Retinal pigment epithelial cell (primary cell): Measurements from ENCODE around the gene CPSF4.

Experiments used
- DNase-seq: peaks from one replicate; pipeline ENCODE4 v3.0.0-alpha.2; 2010; ENCODE audit warnings: low read depth
- H3K4me3 ChIP-seq: 2 replicates; pipeline ENCODE4 v1.5.1; 2011; ENCODE audit warnings: mild to moderate bottlenecking, low read length, control low read depth, moderate library complexity
- CTCF ChIP-seq: conservative IDR thresholded peaks from 2 replicates; pipeline ENCODE4 v1.5.1; 2011; ENCODE audit warnings: low read depth, low read length, control low read depth, inconsistent platforms

CPSF4 gene

GRCh38 chr7:99456288-99456687, 17.5 kb downstream of the CPSF4 start:
- TF ChIP-seq CTCF: no peak
- no peak overlapping the region for H3K4me3 ChIP-seq
- DNase-seq: no peak

- DNase-seq: no peak
- TF ChIP-seq CTCF: no peak
- H3K4me3 ChIP-seq: no peak overlapping the region
Observed at GRCh38 chr7:99457050-99457649, 18.4 kb downstream of the CPSF4 start.

GRCh38 chr7:99457650-99458493, 19.1 kb downstream of the CPSF4 start:
- DNase-seq: no peak
- TF ChIP-seq CTCF: no peak
- H3K4me3 ChIP-seq: no peak overlapping the region

GRCh38 chr7:99459087-99459486, 20.3 kb downstream of the CPSF4 start:
- no peak overlapping the region for H3K4me3 ChIP-seq
- no peak for DNase-seq
- peak; percentile 45 for TF ChIP-seq CTCF

- DNase-seq: no peak
- no peak overlapping the region for H3K4me3 ChIP-seq
- TF ChIP-seq CTCF: no peak
Observed at GRCh38 chr7:99460651-99461050, 21.9 kb downstream of the CPSF4 start.

GRCh38 chr7:99461221-99461620, 22.5 kb downstream of the CPSF4 start:
- TF ChIP-seq CTCF: peak; percentile 2
- no peak for DNase-seq
- no peak overlapping the region for H3K4me3 ChIP-seq

- no peak for DNase-seq
- TF ChIP-seq CTCF: no peak
- H3K4me3 ChIP-seq: peak overlapping the region; percentile 76
Observed at GRCh38 chr7:99465421-99465768, 26.7 kb downstream of the CPSF4 start.
